ENCODE measurements around the gene RARA.

The RARA gene

GRCh38 chr17:40309031-40309948 is at the start of gene RARA:
RARA (plus strand) TSS chr17:40309180; CDS start chr17:40331219, 22,039 bp downstream.
- peak within 1 kb of the TSS in 20 of 21 experiments; percentile 48 to 85 (median 73) for H3K27ac ChIP-seq
- H3K4me3 ChIP-seq, result peak within 1 kb of the TSS; percentile 17 to 49 (median 35)

- no peak overlapping the region for H3K4me3 ChIP-seq
- no peak overlapping the region for H3K27ac ChIP-seq
Measured at GRCh38 chr17:40259505-40259904, 49.5 kb upstream of the RARA start.

- H3K27ac ChIP-seq, result no peak overlapping the region
- H3K4me3 ChIP-seq, result no peak overlapping the region
Measured at GRCh38 chr17:40260528-40260927, 48.5 kb upstream of the RARA start.

GRCh38 chr17:40264458-40265185 is 44.4 kb upstream of the RARA start:
- Histone ChIP-seq H3K4me3 (no peak overlapping the region), H3K27ac (no peak overlapping the region)

- Histone ChIP-seq H3K27ac (no peak overlapping the region), H3K4me3 (no peak overlapping the region)
Measured at GRCh38 chr17:40265337-40265736, 43.6 kb upstream of the RARA start.

GRCh38 chr17:40266882-40267281 is 42.1 kb upstream of the RARA start:
- no peak overlapping the region for H3K27ac ChIP-seq

GRCh38 chr17:40268141-40268712 is 40.8 kb upstream of the RARA start:
- Histone ChIP-seq H3K4me3 (no peak overlapping the region), H3K27ac (no peak overlapping the region)

More at GRCh38 chr17:40266882-40267281, 42.1 kb upstream of the RARA start:
- H3K4me3 ChIP-seq, result no peak overlapping the region

- Histone ChIP-seq H3K27ac (no peak overlapping the region), H3K4me3 (no peak overlapping the region)
Measured at GRCh38 chr17:40278414-40278813, 30.6 kb upstream of the RARA start.

- H3K27ac ChIP-seq, result no peak overlapping the region
- no peak overlapping the region for H3K4me3 ChIP-seq
Measured at GRCh38 chr17:40279402-40279801, 29.6 kb upstream of the RARA start.

GRCh38 chr17:40281663-40282062 is 27.3 kb upstream of the RARA start:
- Histone ChIP-seq H3K27ac (no peak overlapping the region), H3K4me3 (no peak overlapping the region)

- H3K4me3 ChIP-seq, result no peak overlapping the region
Measured at GRCh38 chr17:40283662-40284061, 25.3 kb upstream of the RARA start.

GRCh38 chr17:40284085-40284713 is 24.8 kb upstream of the RARA start:
- Histone ChIP-seq H3K27ac (peak overlapping the region in 19 of 21 experiments; percentile 10 to 81 (median 61)), H3K4me3 (no peak overlapping the region)

More at GRCh38 chr17:40283662-40284061, 25.3 kb upstream of the RARA start:
- H3K27ac ChIP-seq, result peak overlapping the region in 17 of 21 experiments; percentile 10 to 81 (median 61)

GRCh38 chr17:40286473-40286872 is 22.5 kb upstream of the RARA start:
- Histone ChIP-seq H3K4me3 (no peak overlapping the region), H3K27ac (no peak overlapping the region)

- peak overlapping the region in 1 of 21 experiments; percentile 15 for H3K27ac ChIP-seq
- no peak overlapping the region for H3K4me3 ChIP-seq
Measured at GRCh38 chr17:40287159-40287493, 21.9 kb upstream of the RARA start.

- H3K4me3 ChIP-seq, result peak within 1 kb of the TSS; percentile 36 to 60 (median 52)
- peak within 1 kb of the TSS in 5 of 21 experiments; percentile 2 to 42 (median 6) for H3K27ac ChIP-seq
Measured at GRCh38 chr17:40287494-40288369, 21.2 kb upstream of the RARA start, which contains the start of gene CDC6. CDC6 (plus strand) TSS chr17:40287879; CDS start chr17:40289421, 1,542 bp downstream.

GRCh38 chr17:40290629-40291280 is 18.2 kb upstream of the RARA start:
- H3K4me3 ChIP-seq, result no peak overlapping the region
- no peak overlapping the region for H3K27ac ChIP-seq

- no peak overlapping the region for H3K4me3 ChIP-seq
- no peak overlapping the region for H3K27ac ChIP-seq
Measured at GRCh38 chr17:40291281-40291664, 17.7 kb upstream of the RARA start.

- Histone ChIP-seq H3K4me3 (no peak overlapping the region), H3K27ac (peak overlapping the region in 2 of 21 experiments; percentile 23 to 27)
Measured at GRCh38 chr17:40293363-40293762, 15.6 kb upstream of the RARA start.

All from skin epidermis (tissue), 12 donors.